Activated T-cell treated with anti-CD3 and anti-CD28 coated beads, Interleukin-2, amount 50 U/mL, for 4 hours (primary cell): ENCODE data around the gene TRIM39. TPM values are rescaled to one million over a fixed set of nuclear protein-coding genes. Genes with fewer than 3 reads are reported as not detected.

Source experiments
- ATAC-seq, 2 donors: fragments of 200-7000 bp; cut with Tn5 transposase; one replicate each; pipeline ENCODE4 v1.10.0; 2021
- DNase-seq: peaks from one replicate; pipeline ENCODE4 v3.0.0-alpha.2; 2020
- H3K27me3 Mint-ChIP-seq: one replicate; pipeline ENCODE4 v1.8.0; 2021; ENCODE audit warnings: low read depth, mixed read lengths
- H3K36me3 Mint-ChIP-seq: one replicate; pipeline ENCODE4 v1.8.0; 2022; ENCODE audit warnings: mixed read lengths; ENCODE audit not compliant: insufficient read depth
- H3K4me1 Mint-ChIP-seq: one replicate; pipeline ENCODE4 v1.8.0; 2021; ENCODE audit warnings: low read depth, mixed read lengths
- H3K4me3 Mint-ChIP-seq: one replicate; pipeline ENCODE4 v1.8.0; 2021; ENCODE audit warnings: mild to moderate bottlenecking, moderate library complexity, mixed read lengths
- H3K9me3 Mint-ChIP-seq: one replicate; pipeline ENCODE4 v1.8.0; 2021; ENCODE audit warnings: mixed read lengths
- total RNA-seq, 3 donors: library from RNA; stranded (reverse); gene quantifications; one replicate each; pipeline ENCODE4 v1.2.1, GENCODE V29; 2021

Gene TRIM39
- total RNA-seq, 3 donors from 2014 or later: 25.5 to 33.0 (median 28.0) TPM

DNA sequence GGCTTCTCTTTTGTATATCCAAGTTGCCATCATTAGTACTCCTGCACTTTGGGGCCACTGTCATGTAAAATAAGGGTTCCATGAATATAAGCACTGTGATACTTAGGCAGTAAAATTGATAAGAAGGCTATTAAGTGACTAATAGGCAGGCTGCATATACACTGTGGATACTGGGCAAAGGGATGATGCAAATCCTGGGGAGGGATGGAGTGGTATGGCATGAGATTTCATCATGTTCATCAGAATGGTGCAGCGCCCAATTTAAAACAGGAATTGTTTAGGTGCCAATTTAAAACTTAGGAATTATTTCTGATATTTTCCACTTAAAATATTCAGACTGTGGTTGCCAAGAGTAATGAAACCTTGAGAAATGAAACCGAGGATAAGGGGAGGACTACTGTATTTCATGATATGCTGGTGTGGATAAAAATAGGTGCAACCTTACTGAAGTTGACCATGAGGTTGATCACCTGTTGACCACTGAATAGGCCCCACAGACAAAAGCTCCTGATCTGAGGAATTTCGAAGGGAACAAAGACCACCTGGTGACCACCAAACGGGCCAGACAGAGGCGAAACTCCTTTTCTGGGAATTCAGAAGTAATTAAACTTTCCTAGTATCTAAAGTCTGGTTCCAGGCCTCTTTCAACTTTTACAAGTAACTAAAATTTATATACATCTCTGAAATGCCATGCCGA, 4.9 kb upstream of the TRIM39 start:
- H3K9me3 Mint-ChIP-seq: no peaks in the 10 kb centered on the region
- H3K4me1 Mint-ChIP-seq: peaks cover 75% of the 10 kb centered on the region
- ATAC-seq (no peak), DNase-seq (no peak)
- no peaks in the 10 kb centered on the region for H3K27me3 Mint-ChIP-seq
- peak overlapping the region; percentile 68 for H3K4me3 Mint-ChIP-seq
- peaks cover 48% of the 10 kb centered on the region for H3K36me3 Mint-ChIP-seq

DNA sequence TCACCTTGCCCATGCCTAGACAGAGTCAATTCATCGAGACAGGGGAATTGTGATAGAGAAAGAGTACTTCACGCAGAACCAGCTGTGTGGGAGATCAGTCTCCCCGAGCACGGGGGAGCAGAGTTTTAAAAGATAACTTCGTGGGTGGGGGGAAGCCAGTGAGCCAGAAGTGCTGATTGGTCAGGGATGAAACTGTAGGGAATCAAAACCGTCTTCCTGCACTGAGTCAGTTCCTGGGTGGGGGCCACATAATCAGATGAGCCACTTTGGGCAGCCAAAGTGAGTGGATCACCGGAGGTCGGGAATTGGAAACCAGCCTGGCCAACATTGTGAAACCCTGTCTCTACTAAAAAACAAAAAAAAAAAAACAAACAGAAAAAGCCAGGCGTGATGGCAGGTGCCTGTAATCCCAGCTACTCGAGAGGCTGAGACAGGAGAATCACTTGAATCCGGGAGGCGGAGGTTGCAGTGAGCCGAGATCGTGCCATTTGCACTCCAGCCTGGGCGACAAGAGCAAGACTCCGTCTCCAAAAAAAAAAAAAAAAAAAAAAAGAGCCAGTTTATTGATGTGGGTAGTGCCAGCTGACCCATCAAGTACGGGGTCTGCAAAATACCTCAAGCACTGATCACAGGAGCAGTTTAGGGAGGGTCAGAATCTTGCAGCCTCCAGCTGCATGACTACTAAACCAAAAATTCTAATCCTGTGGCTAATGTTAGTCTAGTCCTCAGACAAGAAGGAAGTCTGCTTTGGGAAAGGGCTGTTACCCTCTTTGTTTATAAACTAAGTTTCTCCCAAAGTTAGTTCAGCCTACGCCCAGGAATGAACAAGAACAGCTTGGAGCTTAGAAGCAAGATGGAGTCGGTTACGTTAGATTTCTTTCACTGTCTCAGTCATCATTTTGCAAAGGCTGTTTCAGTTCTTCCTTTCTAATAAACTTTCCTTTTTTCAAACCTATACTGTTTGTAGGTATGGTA, 3.9 kb upstream of the TRIM39 start:
- Mint-ChIP-seq H3K36me3 (peaks cover 41% of the 10 kb centered on the region), H3K4me1 (peaks cover 77% of the 10 kb centered on the region), H3K27me3 (no peaks in the 10 kb centered on the region), H3K9me3 (no peaks in the 10 kb centered on the region), H3K4me3 (peak overlapping the region; percentile 68)
- DNase-seq (peak; percentile 25), ATAC-seq (no peak)

DNA sequence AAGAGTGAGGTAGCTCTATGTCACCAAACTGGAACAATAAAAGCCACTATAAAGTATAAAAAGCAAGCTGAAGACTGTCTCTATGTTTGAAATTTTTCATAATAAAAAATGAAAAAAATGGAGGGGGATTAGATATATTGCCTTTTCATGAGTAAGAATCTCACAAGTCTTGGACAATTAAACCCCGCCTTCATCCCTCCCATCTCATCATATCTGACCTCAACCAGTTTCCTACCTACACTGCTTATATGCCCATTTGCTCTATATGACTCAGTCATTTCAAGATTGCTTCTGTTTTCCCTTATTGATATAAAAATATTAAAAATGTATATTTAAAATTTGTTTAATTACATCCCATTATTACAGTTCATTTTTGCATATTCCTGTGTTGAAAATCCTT, 2.9 kb upstream of the TRIM39 start:
- ATAC-seq (no peak), DNase-seq (no peak)
- peak overlapping the region; percentile 97 for H3K4me3 Mint-ChIP-seq
- no peaks in the 10 kb centered on the region for H3K9me3 Mint-ChIP-seq
- H3K36me3 Mint-ChIP-seq: peaks cover 35% of the 10 kb centered on the region
- peaks cover 77% of the 10 kb centered on the region for H3K4me1 Mint-ChIP-seq
- no peaks in the 10 kb centered on the region for H3K27me3 Mint-ChIP-seq

DNA sequence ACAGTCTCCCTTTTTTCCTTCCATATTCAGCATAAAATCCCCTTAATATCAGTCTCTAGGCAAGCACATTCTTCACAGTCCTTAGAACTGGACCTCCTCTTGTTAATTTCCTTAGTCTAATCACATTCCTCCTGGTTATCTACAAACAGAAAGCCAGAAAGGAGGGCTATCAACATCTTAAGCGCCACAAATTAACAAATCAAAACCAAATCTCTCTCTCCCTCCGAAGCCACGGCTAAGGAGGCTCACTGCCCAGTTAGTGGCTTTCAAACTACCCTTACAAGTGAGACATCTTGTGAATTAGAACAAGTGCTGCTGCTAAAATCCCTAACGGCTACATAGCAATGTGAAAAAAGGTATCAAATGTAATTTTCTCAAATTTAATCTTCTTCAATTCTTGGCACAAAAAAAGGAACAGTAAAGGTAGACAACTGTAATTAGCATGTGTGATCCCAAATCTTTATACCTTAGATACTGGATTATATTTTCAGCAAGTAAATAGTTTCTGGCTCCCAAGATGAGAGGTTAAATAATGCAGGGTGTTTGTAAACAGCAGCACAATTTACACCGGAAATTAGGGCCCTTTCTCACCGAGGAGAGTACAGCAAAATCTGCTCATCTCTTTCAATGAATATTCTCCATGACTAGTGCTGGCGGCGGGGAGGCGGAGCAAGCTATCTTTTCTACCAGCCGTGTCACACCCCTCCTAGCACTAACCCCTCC, 1.4 kb upstream of the TRIM39 start:
- Mint-ChIP-seq H3K36me3 (peaks cover 34% of the 10 kb centered on the region), H3K9me3 (no peaks in the 10 kb centered on the region), H3K27me3 (no peaks in the 10 kb centered on the region), H3K4me1 (peaks cover 69% of the 10 kb centered on the region), H3K4me3 (peak overlapping the region; percentile 97)
- peak in 1 of 2 donors; percentile 78 for ATAC-seq
- DNase-seq: peak; percentile 75

DNA sequence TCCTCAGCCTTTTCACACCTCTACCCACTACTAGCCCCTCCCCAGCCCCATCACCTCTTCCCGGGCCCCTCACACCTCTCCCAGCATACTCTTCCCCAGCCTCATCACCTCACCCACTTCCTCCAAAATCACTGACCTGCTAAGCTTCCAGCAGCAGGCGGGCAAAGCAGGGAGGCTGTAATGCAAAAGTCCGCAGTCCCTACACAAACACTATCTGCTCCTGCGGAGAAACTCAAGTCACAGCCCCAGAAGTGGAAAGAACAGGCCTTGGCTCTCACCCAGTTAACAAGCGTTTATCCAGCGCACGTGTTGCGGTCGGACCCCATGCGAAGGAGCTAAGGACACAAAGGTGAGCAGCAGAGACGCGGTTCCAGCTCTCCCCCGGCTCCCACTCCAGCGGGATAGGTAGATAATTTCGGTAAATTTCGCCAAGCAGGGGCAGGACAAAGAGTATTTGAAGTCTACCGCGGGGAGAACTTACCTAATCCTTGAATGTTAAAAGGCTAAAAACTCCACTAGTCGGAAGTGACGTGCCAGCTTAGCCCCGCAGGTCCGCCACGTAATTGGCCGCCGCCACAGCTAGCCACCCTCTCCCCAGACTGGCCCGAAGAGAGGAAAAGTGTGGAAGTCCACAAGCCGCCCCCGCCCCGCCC, 728 bp upstream of the TRIM39 start:
- Mint-ChIP-seq H3K4me1 (peaks cover 64% of the 10 kb centered on the region), H3K36me3 (peaks cover 33% of the 10 kb centered on the region), H3K9me3 (no peaks in the 10 kb centered on the region), H3K4me3 (peak overlapping the region; percentile 97), H3K27me3 (no peaks in the 10 kb centered on the region)
- DNase-seq: peak; percentile 63
- peak; percentile 64 to 76 for ATAC-seq

DNA sequence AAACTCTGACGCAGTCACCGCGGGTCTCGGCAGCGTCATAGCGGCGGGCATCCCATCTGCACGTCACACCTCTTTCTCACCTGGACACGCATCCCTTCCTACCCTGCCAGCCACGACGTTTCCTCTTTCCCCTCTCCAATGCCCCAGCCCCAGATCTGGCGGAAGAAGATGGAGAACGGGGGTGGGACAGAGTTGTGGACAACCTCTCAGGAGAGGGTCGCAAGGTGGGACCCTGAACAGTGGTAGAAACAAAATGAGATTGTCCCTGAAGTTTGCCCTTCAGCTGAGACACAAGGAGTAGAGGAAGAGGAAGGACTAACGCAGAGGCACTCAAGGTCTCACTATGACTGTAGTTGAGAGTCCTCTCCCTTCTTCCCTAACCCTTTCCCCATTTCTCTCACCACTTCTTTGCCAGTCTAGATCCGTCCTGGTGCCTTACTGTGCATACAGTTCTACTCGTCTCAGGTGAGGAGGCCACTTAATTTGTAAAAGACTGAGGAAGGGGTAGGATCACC, 562 bp downstream of the TRIM39 start:
- H3K27me3 Mint-ChIP-seq: no peaks in the 10 kb centered on the region
- DNase-seq (no peak), ATAC-seq (no peak)
- H3K4me3 Mint-ChIP-seq: peak overlapping the region; percentile 95
- H3K36me3 Mint-ChIP-seq: peaks cover 30% of the 10 kb centered on the region
- no peaks in the 10 kb centered on the region for H3K9me3 Mint-ChIP-seq
- H3K4me1 Mint-ChIP-seq: peaks cover 52% of the 10 kb centered on the region

DNA sequence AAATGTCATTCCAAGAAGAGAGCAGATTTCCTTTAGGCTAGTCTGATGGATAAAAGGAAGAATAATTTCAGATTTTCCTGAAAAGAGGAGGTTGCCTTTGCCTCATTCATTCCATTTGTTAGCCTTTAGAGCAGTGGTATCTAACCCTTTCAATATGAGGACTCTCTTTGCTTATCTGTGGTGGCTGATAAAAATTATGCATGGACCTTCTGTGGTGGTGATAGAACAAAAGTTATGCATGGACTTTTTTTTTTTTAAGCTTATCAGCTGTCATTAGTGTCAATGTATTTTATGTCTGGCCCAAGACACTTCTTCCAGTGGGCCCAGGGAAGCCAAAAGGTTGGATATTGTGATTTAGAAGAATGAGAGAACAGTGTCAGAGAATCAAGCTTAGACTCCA, 1.7 kb downstream of the TRIM39 start:
- DNase-seq (no peak), ATAC-seq (no peak)
- H3K9me3 Mint-ChIP-seq: no peaks in the 10 kb centered on the region
- no peaks in the 10 kb centered on the region for H3K27me3 Mint-ChIP-seq
- peak overlapping the region; percentile 95 for H3K4me3 Mint-ChIP-seq
- H3K36me3 Mint-ChIP-seq: peaks cover 29% of the 10 kb centered on the region
- H3K4me1 Mint-ChIP-seq: peaks cover 41% of the 10 kb centered on the region

DNA sequence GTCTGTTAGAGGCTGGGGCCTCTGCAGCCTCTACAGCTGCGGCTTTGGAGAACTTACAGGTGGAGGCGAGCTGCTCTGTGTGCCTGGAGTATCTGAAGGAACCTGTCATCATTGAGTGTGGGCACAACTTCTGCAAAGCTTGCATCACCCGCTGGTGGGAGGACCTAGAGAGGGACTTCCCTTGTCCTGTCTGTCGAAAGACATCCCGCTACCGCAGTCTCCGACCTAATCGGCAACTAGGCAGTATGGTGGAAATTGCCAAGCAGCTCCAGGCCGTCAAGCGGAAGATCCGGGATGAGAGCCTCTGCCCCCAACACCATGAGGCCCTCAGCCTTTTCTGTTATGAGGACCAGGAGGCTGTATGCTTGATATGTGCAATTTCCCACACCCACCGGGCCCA, 2.6 kb downstream of the TRIM39 start:
- no peak overlapping the region for H3K4me3 Mint-ChIP-seq
- ATAC-seq (no peak), DNase-seq (no peak)
- H3K4me1 Mint-ChIP-seq: peaks cover 33% of the 10 kb centered on the region
- peaks cover 36% of the 10 kb centered on the region for H3K36me3 Mint-ChIP-seq
- H3K9me3 Mint-ChIP-seq: no peaks in the 10 kb centered on the region
- H3K27me3 Mint-ChIP-seq: no peaks in the 10 kb centered on the region

DNA sequence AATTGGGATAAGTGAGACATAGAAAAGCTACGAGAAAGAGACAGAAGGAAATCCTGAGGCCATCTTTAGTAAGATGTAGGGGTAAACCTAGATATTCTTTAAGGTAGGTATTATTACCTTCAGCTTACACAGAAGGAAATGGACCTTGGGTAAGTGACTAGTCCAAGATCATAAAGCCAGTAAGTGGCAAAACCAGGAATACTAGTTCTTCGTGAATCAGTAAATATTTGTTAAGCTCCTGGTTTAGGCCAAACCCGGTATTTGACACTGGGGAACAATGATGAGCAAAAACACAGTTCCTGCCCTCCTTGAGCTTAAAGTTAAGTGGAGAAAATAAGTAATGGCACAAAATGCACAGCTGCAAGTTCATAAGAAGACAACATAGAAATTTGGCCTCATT, 5.3 kb downstream of the TRIM39 start:
- Mint-ChIP-seq H3K36me3 (peaks cover 46% of the 10 kb centered on the region), H3K9me3 (no peaks in the 10 kb centered on the region), H3K4me1 (peaks cover 18% of the 10 kb centered on the region), H3K4me3 (no peak overlapping the region), H3K27me3 (no peaks in the 10 kb centered on the region)
- DNase-seq (no peak), ATAC-seq (no peak)

DNA sequence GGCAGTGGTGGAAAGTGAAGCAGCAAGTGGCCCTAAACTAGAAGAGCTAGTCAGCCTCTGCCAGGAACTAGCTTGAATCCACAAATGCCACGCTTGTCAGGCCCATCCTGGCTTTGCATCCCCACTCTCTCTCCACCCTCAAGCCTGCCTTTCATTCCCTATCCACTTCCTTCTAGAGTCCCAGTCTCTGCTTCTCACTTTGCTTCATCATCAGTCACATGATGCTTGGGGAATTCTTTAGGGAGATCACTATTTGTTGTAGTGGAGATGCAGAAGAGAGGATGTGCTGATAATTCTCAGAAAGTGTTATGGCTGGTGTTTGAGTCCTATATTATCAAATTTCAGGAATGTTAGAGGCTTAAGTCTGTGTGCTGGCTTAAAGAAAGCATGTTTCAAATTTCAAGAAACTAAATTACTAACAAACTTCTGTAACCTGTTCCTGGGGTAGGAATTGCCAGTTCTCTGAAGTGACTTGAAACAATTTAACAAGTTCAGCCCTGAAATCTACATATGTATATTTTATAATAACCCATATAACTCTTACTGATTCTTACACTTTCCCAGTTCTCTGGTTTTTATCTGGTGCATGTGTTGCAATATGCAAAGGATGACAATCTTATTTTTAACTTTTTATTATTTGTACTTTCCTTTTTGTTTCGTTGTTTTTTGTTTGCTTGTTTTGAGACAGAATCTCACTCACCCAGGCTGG, 7.5 kb downstream of the TRIM39 start:
- H3K4me1 Mint-ChIP-seq: no peaks in the 10 kb centered on the region
- no peak overlapping the region for H3K4me3 Mint-ChIP-seq
- no peak for ATAC-seq
- no peaks in the 10 kb centered on the region for H3K9me3 Mint-ChIP-seq
- H3K36me3 Mint-ChIP-seq: peaks cover 48% of the 10 kb centered on the region
- DNase-seq: no peak
- H3K27me3 Mint-ChIP-seq: no peaks in the 10 kb centered on the region

DNA sequence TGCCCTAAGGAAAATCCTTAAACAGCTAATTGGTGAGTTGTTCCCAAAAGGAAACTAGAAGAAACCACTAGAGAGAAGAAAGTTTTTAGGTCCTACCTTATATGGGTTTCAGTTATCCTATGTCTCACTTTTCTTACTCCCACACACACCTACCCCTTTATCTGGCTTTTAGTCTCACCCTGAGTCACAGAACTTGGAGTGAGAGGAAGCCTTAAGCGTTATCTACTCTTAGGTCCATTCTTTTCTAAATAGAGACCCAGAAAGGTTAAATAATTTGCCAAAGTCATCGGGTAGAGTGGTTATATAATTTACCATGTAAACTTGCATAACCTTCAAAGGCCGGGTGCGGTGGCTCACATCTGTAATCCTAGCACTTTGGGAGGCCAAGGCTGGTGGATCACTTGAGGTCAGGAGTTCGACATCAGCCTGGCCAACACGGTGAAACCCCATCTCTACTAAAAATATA, 13.9 kb downstream of the TRIM39 start:
- no peak overlapping the region for H3K4me3 Mint-ChIP-seq
- ATAC-seq: no peak
- H3K4me1 Mint-ChIP-seq: peaks cover 18% of the 10 kb centered on the region
- H3K9me3 Mint-ChIP-seq: no peaks in the 10 kb centered on the region
- H3K36me3 Mint-ChIP-seq: peaks cover 41% of the 10 kb centered on the region
- H3K27me3 Mint-ChIP-seq: no peaks in the 10 kb centered on the region
- DNase-seq: no peak

DNA sequence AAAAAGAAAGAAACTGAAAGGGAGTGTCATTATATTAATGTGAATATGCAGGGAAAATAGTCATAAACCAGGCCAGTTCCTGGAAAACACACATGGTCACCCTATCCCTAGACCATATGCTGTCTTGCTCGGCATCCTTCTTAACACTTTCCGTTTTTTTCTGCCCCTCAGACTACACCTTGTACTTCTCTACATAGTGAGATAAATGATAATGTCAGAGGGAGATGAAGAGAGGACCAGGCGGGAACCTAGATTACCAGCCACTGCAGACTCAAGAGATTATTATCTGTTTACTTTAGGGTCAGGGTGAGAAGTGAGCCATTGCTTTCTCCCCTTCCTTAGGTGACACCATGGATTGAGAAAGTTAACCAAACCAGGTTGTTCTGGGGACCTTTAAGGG, 14.5 kb downstream of the TRIM39 start:
- Mint-ChIP-seq H3K4me3 (no peak overlapping the region), H3K4me1 (peaks cover 24% of the 10 kb centered on the region), H3K36me3 (peaks cover 42% of the 10 kb centered on the region), H3K9me3 (no peaks in the 10 kb centered on the region), H3K27me3 (no peaks in the 10 kb centered on the region)
- no peak for ATAC-seq
- no peak for DNase-seq

DNA sequence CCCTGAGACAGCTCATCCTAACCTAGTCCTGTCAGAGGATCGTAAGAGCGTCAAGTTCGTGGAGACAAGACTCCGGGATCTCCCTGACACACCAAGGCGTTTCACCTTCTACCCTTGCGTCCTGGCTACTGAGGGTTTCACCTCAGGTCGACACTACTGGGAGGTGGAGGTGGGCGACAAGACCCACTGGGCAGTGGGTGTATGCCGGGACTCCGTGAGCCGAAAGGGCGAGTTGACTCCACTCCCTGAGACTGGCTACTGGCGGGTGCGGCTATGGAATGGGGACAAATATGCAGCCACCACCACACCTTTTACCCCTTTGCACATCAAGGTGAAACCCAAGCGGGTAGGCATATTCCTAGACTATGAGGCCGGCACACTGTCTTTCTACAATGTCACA, 15.0 kb downstream of the TRIM39 start:
- H3K9me3 Mint-ChIP-seq: no peaks in the 10 kb centered on the region
- H3K27me3 Mint-ChIP-seq: no peaks in the 10 kb centered on the region
- H3K4me1 Mint-ChIP-seq: peaks cover 28% of the 10 kb centered on the region
- DNase-seq (no peak), ATAC-seq (no peak)
- H3K4me3 Mint-ChIP-seq: no peak overlapping the region
- peaks cover 38% of the 10 kb centered on the region for H3K36me3 Mint-ChIP-seq
